DND-41 (cell line): ENCODE data around the gene NR6A1.

Experiments used
- ATAC-seq: fragments of 200-7000 bp; cut with Tn5 transposase; 3 replicates; pipeline ENCODE4 v1.9.1; 2021; ENCODE audit warnings: low read depth; ENCODE audit not compliant: insufficient read depth
- DNase-seq: peaks from one replicate; pipeline ENCODE4 v3.0.0-alpha.2; 2020
- H2AFZ ChIP-seq: 2 replicates; pipeline ENCODE4 v1.6.0; 2012; ENCODE audit warnings: low read depth, low read length
- H3K27ac ChIP-seq: 2 replicates; pipeline ENCODE4 v1.5.1; 2012; ENCODE audit warnings: low read length, inconsistent platforms
- H3K27me3 ChIP-seq: fragments of 200-600 bp; sonication (generic); 2 replicates; pipeline ENCODE4 v1.6.0; 2012; ENCODE audit warnings: low read length, mild to moderate bottlenecking, inconsistent platforms; ENCODE audit not compliant: insufficient read depth, poor library complexity
- H3K36me3 ChIP-seq: 2 replicates; pipeline ENCODE4 v1.5.1; 2012; ENCODE audit warnings: low read length, inconsistent platforms; ENCODE audit not compliant: insufficient read depth
- H3K4me1 ChIP-seq: 2 replicates; pipeline ENCODE4 v1.5.1; 2012; ENCODE audit warnings: mild to moderate bottlenecking, low read length; ENCODE audit not compliant: insufficient read depth
- H3K4me2 ChIP-seq: 2 replicates; pipeline ENCODE4 v1.6.0; 2012; ENCODE audit warnings: mild to moderate bottlenecking, moderate library complexity, low read length, inconsistent platforms; ENCODE audit not compliant: insufficient read depth
- H3K4me3 ChIP-seq, 2 experiments: fragments of 200-600 bp in 1 of 2; shearing (Covaris generic) in 1 of 2; 2 replicates each; pipeline ENCODE4 v1.5.1; 2012 to 2016; ENCODE audit warnings: inconsistent platforms in 2 of 2, low read length in 2 of 2, mild to moderate bottlenecking in 2 of 2, low read depth in 1 of 2, moderate library complexity in 1 of 2
- H3K79me2 ChIP-seq: 2 replicates; pipeline ENCODE4 v1.6.0; 2012; ENCODE audit warnings: low read length, inconsistent platforms; ENCODE audit not compliant: insufficient read depth
- H3K9ac ChIP-seq: 2 replicates; pipeline ENCODE4 v1.6.0; 2012; ENCODE audit warnings: low read depth, mild to moderate bottlenecking, inconsistent platforms, low read length, moderate library complexity
- H3K9me3 ChIP-seq: 2 replicates; pipeline ENCODE4 v1.5.1; 2012; ENCODE audit warnings: low read length, moderate library complexity, mild to moderate bottlenecking, inconsistent platforms; ENCODE audit not compliant: insufficient read depth, severe bottlenecking
- H4K20me1 ChIP-seq: 2 replicates; pipeline ENCODE4 v1.6.0; 2012; ENCODE audit warnings: low read length; ENCODE audit not compliant: insufficient read depth
- EZH2 ChIP-seq: IDR thresholded peaks from 3 replicates; pipeline ENCODE4 v1.6.1; 2012; ENCODE audit warnings: borderline replicate concordance, low read depth, mild to moderate bottlenecking, moderate library complexity, low read length, inconsistent platforms; ENCODE audit not compliant: severe bottlenecking
- TF ChIP-seq, protein P1 (sequence below): IDR thresholded peaks from 2 replicates; pipeline ENCODE4 v1.5.1; 2012; ENCODE audit warnings: borderline replicate concordance, low read length, moderate library complexity, mild to moderate bottlenecking; ENCODE audit not compliant: poor library complexity, severe bottlenecking; ENCODE audit errors: extremely low read depth

The NR6A1 gene

DNA sequence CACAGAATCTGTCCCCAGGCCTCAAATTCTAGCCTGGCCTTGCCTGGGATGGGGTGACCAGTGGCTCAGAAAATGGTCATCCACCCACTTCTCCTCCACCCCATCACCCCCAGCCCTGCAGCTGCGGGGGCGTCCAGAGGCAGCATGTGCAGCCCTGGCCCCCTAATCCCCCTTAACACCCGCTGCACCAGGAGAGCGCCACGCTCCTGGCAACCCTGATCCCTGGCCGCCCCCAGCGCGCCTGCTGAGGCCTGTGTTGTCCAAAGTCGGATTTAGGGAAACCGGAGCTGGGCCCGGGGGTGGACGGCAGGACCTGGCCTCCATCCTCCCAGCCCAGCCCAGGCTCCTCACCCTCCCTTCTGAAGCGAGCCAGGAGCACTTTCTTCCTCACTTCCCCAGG, 285.9 kb downstream of the NR6A1 start:
- Histone ChIP-seq H2AFZ (no peak overlapping the region), H3K4me1 (no peaks in the 10 kb centered on the region), H3K27ac (no peak overlapping the region), H3K4me3 (no peak overlapping the region), H4K20me1 (no peaks in the 10 kb centered on the region), H3K9me3 (no peaks in the 10 kb centered on the region), H3K4me2 (no peak overlapping the region), H3K27me3 (no peaks in the 10 kb centered on the region), H3K79me2 (no peaks in the 10 kb centered on the region), H3K36me3 (no peaks in the 10 kb centered on the region), H3K9ac (no peak overlapping the region)
- ATAC-seq: no peak
- no peak for DNase-seq
- TF ChIP-seq EZH2: no peak

DNA sequence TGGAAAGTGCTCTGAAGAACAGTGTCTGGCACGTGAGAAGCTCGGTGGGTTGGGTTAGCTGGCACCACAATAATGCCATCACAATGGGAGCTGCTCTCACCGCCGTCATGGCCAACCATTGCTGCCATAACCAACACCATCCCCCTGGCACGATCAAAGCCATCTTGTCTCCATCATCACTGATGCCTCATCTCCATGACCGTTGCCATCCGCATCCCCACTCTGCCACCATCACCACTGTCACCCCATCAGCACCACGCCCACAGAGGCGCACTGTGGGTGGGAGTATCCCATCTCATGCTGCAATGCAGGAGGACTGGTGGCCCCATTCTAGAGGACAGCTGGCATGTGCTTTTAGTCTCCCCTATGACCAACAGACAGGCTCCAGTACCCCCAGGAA, 287.6 kb downstream of the NR6A1 start:
- H3K9ac ChIP-seq: no peak overlapping the region

DNA sequence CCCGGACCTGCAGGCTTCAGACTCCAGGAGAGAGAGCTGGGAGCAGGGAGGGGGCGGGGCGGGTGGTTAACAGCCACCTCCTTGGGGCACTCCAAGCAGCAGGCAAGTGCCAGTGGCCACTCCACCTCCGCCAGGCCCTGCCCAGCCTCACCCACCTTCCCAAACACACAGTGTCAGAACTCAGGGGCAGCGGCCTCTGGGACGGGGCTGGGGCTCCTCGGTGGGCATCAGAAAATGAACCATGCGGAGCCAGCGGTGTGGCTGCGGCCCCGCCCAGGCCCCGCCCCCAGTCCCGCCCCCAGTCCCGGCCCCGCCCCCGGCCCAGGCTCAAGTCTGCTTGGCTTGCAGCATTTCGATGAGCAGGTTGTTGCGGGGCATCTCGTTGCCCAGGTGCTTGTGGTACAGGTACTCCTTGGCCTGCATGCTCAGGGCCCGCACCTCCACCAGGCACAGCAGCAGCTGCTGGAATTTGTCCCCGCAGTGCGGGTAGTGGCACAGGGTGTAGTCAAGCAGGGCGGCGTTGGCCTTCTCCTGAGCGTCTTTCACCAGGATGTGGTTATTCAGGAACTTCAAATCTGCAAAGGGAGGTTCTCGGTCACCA, 288.6 kb downstream of the NR6A1 start:
- Histone ChIP-seq H4K20me1 (no peaks in the 10 kb centered on the region; the same call in 1 of the 2 replicates), H3K9me3 (no peaks in the 10 kb centered on the region), H3K4me1 (no peaks in the 10 kb centered on the region), H3K9ac (no peak overlapping the region), H3K36me3 (no peaks in the 10 kb centered on the region), H3K27me3 (no peaks in the 10 kb centered on the region), H3K79me2 (no peaks in the 10 kb centered on the region), H3K4me2 (no peak overlapping the region), H3K4me3 (no peak overlapping the region), H3K27ac (no peak overlapping the region), H2AFZ (no peak overlapping the region)
- no peak for ATAC-seq
- no peak for DNase-seq
- no peak for TF ChIP-seq EZH2

More for the DNA sequence above, 287.6 kb downstream of the NR6A1 start:
- H3K4me3 ChIP-seq: no peak overlapping the region
- no peaks in the 10 kb centered on the region for H3K36me3 ChIP-seq
- no peak for DNase-seq
- no peaks in the 10 kb centered on the region for H3K27me3 ChIP-seq
- H3K79me2 ChIP-seq: no peaks in the 10 kb centered on the region
- no peak overlapping the region for H3K4me2 ChIP-seq
- no peak overlapping the region for H3K27ac ChIP-seq
- ATAC-seq: no peak
- no peak for TF ChIP-seq EZH2
- TF ChIP-seq, protein P1, sequence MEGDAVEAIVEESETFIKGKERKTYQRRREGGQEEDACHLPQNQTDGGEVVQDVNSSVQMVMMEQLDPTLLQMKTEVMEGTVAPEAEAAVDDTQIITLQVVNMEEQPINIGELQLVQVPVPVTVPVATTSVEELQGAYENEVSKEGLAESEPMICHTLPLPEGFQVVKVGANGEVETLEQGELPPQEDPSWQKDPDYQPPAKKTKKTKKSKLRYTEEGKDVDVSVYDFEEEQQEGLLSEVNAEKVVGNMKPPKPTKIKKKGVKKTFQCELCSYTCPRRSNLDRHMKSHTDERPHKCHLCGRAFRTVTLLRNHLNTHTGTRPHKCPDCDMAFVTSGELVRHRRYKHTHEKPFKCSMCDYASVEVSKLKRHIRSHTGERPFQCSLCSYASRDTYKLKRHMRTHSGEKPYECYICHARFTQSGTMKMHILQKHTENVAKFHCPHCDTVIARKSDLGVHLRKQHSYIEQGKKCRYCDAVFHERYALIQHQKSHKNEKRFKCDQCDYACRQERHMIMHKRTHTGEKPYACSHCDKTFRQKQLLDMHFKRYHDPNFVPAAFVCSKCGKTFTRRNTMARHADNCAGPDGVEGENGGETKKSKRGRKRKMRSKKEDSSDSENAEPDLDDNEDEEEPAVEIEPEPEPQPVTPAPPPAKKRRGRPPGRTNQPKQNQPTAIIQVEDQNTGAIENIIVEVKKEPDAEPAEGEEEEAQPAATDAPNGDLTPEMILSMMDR: no peak
- no peaks in the 10 kb centered on the region for H3K4me1 ChIP-seq
- H4K20me1 ChIP-seq: no peaks in the 10 kb centered on the region
- H2AFZ ChIP-seq: no peak overlapping the region
- no peaks in the 10 kb centered on the region for H3K9me3 ChIP-seq

DNA sequence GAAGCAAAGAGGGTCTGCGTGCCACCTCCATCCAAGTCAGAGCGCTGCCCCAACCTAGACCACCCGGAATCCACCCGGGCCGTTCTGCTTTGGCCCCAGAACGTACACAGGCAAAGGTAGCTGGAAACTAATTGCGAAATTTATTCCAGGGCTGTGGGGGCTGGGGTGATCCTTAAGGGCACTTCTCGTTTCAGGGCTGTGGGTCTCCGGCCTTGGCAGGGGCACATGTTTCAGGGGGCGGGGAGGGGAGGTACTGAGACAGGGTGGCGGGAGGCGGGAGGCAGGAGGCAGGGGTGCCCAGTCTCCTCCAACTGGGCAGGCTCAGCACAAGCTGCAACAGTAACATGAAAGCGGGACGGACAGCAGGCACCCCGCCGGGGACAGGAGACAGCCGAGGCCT, 290.0 kb downstream of the NR6A1 start:
- TF ChIP-seq, protein P1: no peak
- no peak for TF ChIP-seq EZH2
- Histone ChIP-seq H3K9me3 (no peaks in the 10 kb centered on the region), H2AFZ (no peak overlapping the region), H3K9ac (no peak overlapping the region), H3K4me1 (no peaks in the 10 kb centered on the region), H3K36me3 (no peaks in the 10 kb centered on the region), H3K4me2 (no peak overlapping the region), H4K20me1 (no peaks in the 10 kb centered on the region; the same call in 1 of the 2 replicates), H3K79me2 (no peaks in the 10 kb centered on the region), H3K27ac (no peak overlapping the region), H3K4me3 (no peak overlapping the region), H3K27me3 (no peaks in the 10 kb centered on the region)
- no peak for DNase-seq
- ATAC-seq: no peak
